HepG2 (cell line): ENCODE data around the gene GPHN. TPM values are rescaled to one million over a fixed set of nuclear protein-coding genes. Genes with fewer than 3 reads are reported as not detected.

Experiments used
- ATF1 ChIP-seq: IDR thresholded peaks from 2 replicates; pipeline ENCODE4 v1.6.1; 2016; ENCODE audit warnings: mild to moderate bottlenecking, control low read depth
- CBFB ChIP-seq: sonication (generic); formaldehyde crosslinking; IDR thresholded peaks from 2 replicates; pipeline ENCODE4 v1.4.0; 2020; ENCODE audit warnings: missing genetic modification reagents
- HNRNPUL1 ChIP-seq: fragments of 200-400 bp; formaldehyde crosslinking; IDR thresholded peaks from 2 replicates; pipeline ENCODE4 v1.6.1; 2017; ENCODE audit warnings: low read depth, mild to moderate bottlenecking, low read length, moderate library complexity
- KDM5B ChIP-seq: sonication (generic); formaldehyde crosslinking; IDR thresholded peaks from 2 replicates; pipeline ENCODE4 v1.4.0; 2020; ENCODE audit warnings: missing genetic modification reagents, mild to moderate bottlenecking, borderline replicate concordance
- KMT2A ChIP-seq: sonication (generic); formaldehyde crosslinking; IDR thresholded peaks from 2 replicates; pipeline ENCODE4 v1.4.0; 2020; ENCODE audit warnings: missing genetic modification reagents
- KMT2B ChIP-seq: IDR thresholded peaks from 2 replicates; pipeline ENCODE4 v1.6.1; 2016; ENCODE audit warnings: missing genetic modification reagents, missing compliant biosample characterization
- NFIB ChIP-seq: sonication (generic); formaldehyde crosslinking; IDR thresholded peaks from 2 replicates; pipeline ENCODE4 v1.9.0; 2021; ENCODE audit warnings: missing genetic modification reagents, mild to moderate bottlenecking, borderline replicate concordance
- SP1 ChIP-seq, 2 experiments: fragments of 450-650 bp in 1 of 2; sonication (generic) in 1 of 2; formaldehyde crosslinking in 1 of 2; IDR thresholded peaks; 2 replicates each; pipeline versions ENCODE4 v1.4.0 to v1.6.1; 2016 to 2020; ENCODE audit warnings: missing genetic modification reagents in 1 of 2
- SYNCRIP ChIP-seq: fragments of 200-400 bp; formaldehyde crosslinking; IDR thresholded peaks from 2 replicates; pipeline ENCODE4 v1.6.1; 2018; ENCODE audit warnings: mild to moderate bottlenecking, low read depth, low read length; ENCODE audit not compliant: insufficient read depth
- TRIM24 ChIP-seq: sonication (generic); formaldehyde crosslinking; IDR thresholded peaks from 2 replicates; pipeline ENCODE4 v1.8.0; 2022; ENCODE audit warnings: mild to moderate bottlenecking, missing genetic modification reagents
- ZMYM4 ChIP-seq: sonication (generic); formaldehyde crosslinking; IDR thresholded peaks from 2 replicates; pipeline ENCODE4 v1.8.1; 2023; ENCODE audit warnings: mild to moderate bottlenecking, missing genetic modification reagents
- ZNF251 ChIP-seq: sonication (generic); formaldehyde crosslinking; IDR thresholded peaks from 2 replicates; pipeline ENCODE4 v1.9.0; 2021; ENCODE audit warnings: mild to moderate bottlenecking, missing genetic modification reagents
- ZNF326 ChIP-seq: sonication (generic); formaldehyde crosslinking; IDR thresholded peaks from 2 replicates; pipeline ENCODE4 v1.4.0; 2020; ENCODE audit warnings: missing genetic modification reagents, borderline replicate concordance
- ZNF337 ChIP-seq: sonication (generic); formaldehyde crosslinking; IDR thresholded peaks from 2 replicates; pipeline ENCODE4 v1.5.1; 2020; ENCODE audit warnings: missing genetic modification reagents, low read depth, mild to moderate bottlenecking, borderline replicate concordance
- ZNF460 ChIP-seq: sonication (generic); formaldehyde crosslinking; IDR thresholded peaks from 2 replicates; pipeline ENCODE4 v1.5.1; 2020; ENCODE audit warnings: missing genetic modification reagents, mild to moderate bottlenecking, borderline replicate concordance
- ZNF644 ChIP-seq: IDR thresholded peaks from 2 replicates; pipeline ENCODE4 v1.6.1; 2016; ENCODE audit warnings: low read depth
- ZSCAN9 ChIP-seq: IDR thresholded peaks from 2 replicates; pipeline ENCODE4 v1.6.1; 2016; ENCODE audit warnings: borderline replicate concordance
- polyA plus RNA-seq, 8 experiments: library from polyadenylated mRNA; depleted of rRNA in 3 of 8; stranded (reverse) in 7 of 8; unstranded in 1 of 8; fragments of >200 nt; fragmentation: Illumina TruSeq in 4 of 8; extraction: Trizol in 4 of 8; gene quantifications; 2 replicates each; pipeline versions ENCODE4 v1.2.1 to v1.2.3, GENCODE V29; 2011 to 2016; ENCODE audit warnings: low read depth in 4 of 8, missing spikeins in 1 of 8, mixed read lengths in 1 of 8; ENCODE audit not compliant: insufficient read depth in 1 of 8
- total RNA-seq, 5 experiments: library from RNA; depleted of rRNA; stranded (reverse); fragments of >200 nt; fragmentation: Illumina TruSeq; extraction: Trizol; gene quantifications; 2 replicates each; pipeline ENCODE4 v1.2.3, GENCODE V29; 2016; ENCODE audit warnings: low read depth in 1 of 5
- TF ChIP-seq, protein P1 (sequence below): sonication (generic); formaldehyde crosslinking; IDR thresholded peaks from 2 replicates; pipeline ENCODE4 v1.5.1; 2020; ENCODE audit warnings: mild to moderate bottlenecking, missing genetic modification reagents, moderate library complexity
- TF ChIP-seq, protein P2 (sequence below): sonication (generic); formaldehyde crosslinking; IDR thresholded peaks from 2 replicates; pipeline ENCODE4 v1.5.0; 2020; ENCODE audit warnings: missing genetic modification reagents, mild to moderate bottlenecking, borderline replicate concordance
- TF ChIP-seq, protein P3 (sequence below): sonication (generic); formaldehyde crosslinking; IDR thresholded peaks from 2 replicates; pipeline ENCODE4 v1.8.0; 2022; ENCODE audit warnings: missing genetic modification reagents, low read depth, mild to moderate bottlenecking, borderline replicate concordance
- TF ChIP-seq, protein P4 (sequence below): sonication (generic); formaldehyde crosslinking; conservative IDR thresholded peaks from 2 replicates; pipeline ENCODE4 v1.4.0; 2020; ENCODE audit warnings: missing genetic modification reagents
- TF ChIP-seq, protein P5 (sequence below): sonication (generic); formaldehyde crosslinking; IDR thresholded peaks from 2 replicates; pipeline ENCODE4 v1.5.1; 2020; ENCODE audit warnings: mild to moderate bottlenecking, missing genetic modification reagents, moderate library complexity

GPHN gene
- total and polyA plus RNA-seq, 2 of the 13 experiments (the other 11 are each of a cell fraction or from before 2014, with no cell fraction given), result 12.7 to 19.2 TPM

DNA sequence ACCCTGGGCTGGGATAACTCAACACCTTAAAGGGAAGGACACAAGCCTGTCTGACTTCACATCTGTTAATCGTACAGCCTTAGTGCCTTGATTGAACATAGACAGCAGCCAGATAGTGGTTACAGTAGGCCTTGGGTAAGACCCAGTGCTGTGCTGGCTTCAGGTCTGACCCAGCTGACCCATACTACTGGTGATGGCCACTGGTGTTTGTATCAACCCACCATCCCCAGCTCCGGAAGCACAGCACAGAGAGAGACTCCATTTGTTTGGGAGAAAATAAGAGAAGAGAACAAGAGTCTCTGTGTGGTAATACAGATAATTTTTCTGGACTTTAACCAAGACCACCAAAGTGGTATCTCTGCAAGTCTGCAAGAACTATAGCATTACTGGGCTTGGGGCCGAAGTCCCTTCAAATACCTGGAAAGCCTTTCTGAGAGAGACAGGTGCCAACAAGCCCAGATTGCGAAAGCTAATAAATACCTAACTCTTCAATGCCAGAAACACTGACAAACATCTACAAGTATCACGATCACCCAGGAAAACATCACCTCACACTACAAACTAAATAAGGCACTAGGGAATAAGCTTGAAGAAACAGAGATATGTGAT is 351.2 kb downstream of the GPHN start (continued):
- TF ChIP-seq, protein P1, sequence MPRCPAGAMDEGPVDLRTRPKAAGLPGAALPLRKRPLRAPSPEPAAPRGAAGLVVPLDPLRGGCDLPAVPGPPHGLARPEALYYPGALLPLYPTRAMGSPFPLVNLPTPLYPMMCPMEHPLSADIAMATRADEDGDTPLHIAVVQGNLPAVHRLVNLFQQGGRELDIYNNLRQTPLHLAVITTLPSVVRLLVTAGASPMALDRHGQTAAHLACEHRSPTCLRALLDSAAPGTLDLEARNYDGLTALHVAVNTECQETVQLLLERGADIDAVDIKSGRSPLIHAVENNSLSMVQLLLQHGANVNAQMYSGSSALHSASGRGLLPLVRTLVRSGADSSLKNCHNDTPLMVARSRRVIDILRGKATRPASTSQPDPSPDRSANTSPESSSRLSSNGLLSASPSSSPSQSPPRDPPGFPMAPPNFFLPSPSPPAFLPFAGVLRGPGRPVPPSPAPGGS (CRISPR knock-in tag), result no peak
- no peak for TF ChIP-seq SYNCRIP
- no peak for TF ChIP-seq KMT2B (CRISPR knock-in tag)
- TF ChIP-seq ZNF644 (CRISPR knock-in tag), result 0 out of 2 replicates have a peak, but pooled peaks have one; percentile 51
- no peak for TF ChIP-seq ZNF251
- TF ChIP-seq SP1 (IDR thresholded peaks at IDR 0.05), result no peak
- TF ChIP-seq SP1 (CRISPR knock-in tag; IDR thresholded peaks at IDR 0.05), result no peak
- TF ChIP-seq NFIB (CRISPR knock-in tag), result no peak
- no peak for TF ChIP-seq ZNF337 (CRISPR knock-in tag)
- TF ChIP-seq ZMYM4, result peak; percentile 72
- TF ChIP-seq ZNF460 (CRISPR knock-in tag), result no peak
- TF ChIP-seq KDM5B (CRISPR knock-in tag), result no peak
- TF ChIP-seq, protein P2, sequence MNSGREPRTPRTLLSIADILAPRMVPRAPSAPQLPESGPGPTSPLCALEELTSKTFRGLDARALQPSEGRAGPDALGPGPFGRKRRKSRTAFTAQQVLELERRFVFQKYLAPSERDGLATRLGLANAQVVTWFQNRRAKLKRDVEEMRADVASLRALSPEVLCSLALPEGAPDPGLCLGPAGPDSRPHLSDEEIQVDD (CRISPR knock-in tag), result no peak
- TF ChIP-seq, protein P3, sequence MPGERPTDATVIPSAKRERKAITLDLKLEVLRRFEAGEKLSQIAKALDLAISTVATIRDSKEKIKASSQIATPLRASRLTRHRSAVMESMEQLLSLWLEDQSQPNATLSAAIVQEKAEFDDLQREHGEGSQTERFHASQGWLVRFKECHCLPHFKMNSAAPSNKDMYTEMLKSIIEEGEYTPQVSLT, result no peak
- TF ChIP-seq HNRNPUL1, result no peak
- no peak for TF ChIP-seq ZNF326 (CRISPR knock-in tag)
- TF ChIP-seq KMT2A, result no peak
- no peak for TF ChIP-seq ATF1 (CRISPR knock-in tag)
- TF ChIP-seq, protein P4, sequence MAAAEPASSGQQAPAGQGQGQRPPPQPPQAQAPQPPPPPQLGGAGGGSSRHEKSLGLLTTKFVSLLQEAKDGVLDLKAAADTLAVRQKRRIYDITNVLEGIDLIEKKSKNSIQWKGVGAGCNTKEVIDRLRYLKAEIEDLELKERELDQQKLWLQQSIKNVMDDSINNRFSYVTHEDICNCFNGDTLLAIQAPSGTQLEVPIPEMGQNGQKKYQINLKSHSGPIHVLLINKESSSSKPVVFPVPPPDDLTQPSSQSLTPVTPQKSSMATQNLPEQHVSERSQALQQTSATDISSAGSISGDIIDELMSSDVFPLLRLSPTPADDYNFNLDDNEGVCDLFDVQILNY (CRISPR knock-in tag), result no peak
- no peak for TF ChIP-seq ZSCAN9
- TF ChIP-seq, protein P5, sequence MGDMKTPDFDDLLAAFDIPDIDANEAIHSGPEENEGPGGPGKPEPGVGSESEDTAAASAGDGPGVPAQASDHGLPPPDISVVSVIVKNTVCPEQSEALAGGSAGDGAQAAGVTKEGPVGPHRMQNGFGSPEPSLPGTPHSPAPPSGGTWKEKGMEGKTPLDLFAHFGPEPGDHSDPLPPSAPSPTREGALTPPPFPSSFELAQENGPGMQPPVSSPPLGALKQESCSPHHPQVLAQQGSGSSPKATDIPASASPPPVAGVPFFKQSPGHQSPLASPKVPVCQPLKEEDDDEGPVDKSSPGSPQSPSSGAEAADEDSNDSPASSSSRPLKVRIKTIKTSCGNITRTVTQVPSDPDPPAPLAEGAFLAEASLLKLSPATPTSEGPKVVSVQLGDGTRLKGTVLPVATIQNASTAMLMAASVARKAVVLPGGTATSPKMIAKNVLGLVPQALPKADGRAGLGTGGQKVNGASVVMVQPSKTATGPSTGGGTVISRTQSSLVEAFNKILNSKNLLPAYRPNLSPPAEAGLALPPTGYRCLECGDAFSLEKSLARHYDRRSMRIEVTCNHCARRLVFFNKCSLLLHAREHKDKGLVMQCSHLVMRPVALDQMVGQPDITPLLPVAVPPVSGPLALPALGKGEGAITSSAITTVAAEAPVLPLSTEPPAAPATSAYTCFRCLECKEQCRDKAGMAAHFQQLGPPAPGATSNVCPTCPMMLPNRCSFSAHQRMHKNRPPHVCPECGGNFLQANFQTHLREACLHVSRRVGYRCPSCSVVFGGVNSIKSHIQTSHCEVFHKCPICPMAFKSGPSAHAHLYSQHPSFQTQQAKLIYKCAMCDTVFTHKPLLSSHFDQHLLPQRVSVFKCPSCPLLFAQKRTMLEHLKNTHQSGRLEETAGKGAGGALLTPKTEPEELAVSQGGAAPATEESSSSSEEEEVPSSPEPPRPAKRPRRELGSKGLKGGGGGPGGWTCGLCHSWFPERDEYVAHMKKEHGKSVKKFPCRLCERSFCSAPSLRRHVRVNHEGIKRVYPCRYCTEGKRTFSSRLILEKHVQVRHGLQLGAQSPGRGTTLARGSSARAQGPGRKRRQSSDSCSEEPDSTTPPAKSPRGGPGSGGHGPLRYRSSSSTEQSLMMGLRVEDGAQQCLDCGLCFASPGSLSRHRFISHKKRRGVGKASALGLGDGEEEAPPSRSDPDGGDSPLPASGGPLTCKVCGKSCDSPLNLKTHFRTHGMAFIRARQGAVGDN, result no peak
- TF ChIP-seq CBFB (CRISPR knock-in tag), result no peak
- no peak for TF ChIP-seq TRIM24 (CRISPR knock-in tag)
